Activated CD8-positive, alpha-beta memory T cell treated with anti-CD3 and anti-CD28 coated beads, Interleukin-2, amount 50 U/mL, for 24 hours (primary cell): ENCODE data around the gene OR10G7.
"Not testable (repeated sequence)": the region's sequence is repeated elsewhere in the genome, so short reads cannot be mapped to it uniquely, and the experiment has no call there.

Experiments used
- DNase-seq: peaks from one replicate; pipeline ENCODE4 v3.0.0-alpha.2; 2020; ENCODE audit errors: extremely low read depth

OR10G7 gene

DNA sequence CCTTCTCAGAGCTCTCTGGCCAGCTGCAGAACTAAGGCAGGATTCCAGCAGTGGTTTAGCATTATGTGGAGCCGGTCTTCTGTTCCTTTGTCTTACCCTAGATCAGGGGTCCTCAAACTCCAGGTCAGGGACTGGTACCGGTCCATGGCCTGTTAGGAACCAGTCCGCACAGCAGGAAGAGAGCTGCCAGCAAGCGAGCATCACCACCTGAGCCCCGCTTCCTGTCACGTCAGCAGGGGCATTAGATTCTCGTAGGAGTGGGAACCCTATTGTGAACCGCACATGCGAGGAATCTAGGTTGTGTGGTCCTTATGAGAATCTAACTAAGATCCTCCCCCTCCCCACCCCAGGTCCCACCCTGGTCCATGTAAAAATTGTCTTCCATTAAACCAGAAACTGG, 1.6 kb downstream of the OR10G7 start:
- no peak for DNase-seq

DNA sequence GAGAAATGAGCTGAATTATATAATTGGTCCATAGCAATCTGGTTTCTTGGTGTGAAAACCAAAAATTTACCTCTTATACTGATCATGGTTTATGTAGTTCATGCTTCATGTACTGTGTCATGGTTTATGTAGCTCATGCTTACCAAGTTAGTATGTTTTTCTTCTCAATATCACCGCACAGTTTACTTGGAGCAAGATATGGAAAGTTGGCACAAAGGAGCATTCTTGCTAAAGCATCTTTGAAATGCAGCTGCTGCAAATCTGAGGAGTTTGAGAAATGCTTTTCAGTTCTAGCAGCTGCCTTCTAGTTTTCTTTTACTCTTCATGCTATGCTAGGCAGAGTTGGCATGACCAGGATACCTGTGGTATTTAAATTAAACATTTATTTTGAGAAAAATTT, 4.5 kb downstream of the OR10G7 start:
- DNase-seq = no peak

DNA sequence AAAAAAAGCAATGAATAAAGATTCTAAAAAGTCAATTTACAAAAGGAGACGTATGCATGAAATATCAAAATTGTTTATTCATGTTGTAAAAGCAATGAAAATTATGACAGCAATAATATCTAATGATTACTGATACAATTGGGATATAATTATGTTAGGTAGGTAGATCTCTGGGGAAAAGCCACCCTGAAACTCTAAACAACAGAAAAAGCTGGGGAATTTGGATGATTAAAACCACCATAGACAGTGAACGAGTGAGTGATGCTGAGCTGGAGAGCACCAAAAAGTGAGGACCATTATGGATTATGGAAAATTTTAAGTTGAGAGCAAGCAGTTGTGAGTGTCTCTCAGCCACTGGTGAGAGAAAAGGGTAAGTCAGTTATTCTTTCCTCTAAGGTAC, 14.6 kb downstream of the OR10G7 start, which contains the start of gene OR10G8:
Gene OR10G8, plus strand, starts transcription at position 301 of the 400 bp plus-strand sequence. CDS start 2,825 bp downstream, outside the sequence.
- no peak for DNase-seq

DNA sequence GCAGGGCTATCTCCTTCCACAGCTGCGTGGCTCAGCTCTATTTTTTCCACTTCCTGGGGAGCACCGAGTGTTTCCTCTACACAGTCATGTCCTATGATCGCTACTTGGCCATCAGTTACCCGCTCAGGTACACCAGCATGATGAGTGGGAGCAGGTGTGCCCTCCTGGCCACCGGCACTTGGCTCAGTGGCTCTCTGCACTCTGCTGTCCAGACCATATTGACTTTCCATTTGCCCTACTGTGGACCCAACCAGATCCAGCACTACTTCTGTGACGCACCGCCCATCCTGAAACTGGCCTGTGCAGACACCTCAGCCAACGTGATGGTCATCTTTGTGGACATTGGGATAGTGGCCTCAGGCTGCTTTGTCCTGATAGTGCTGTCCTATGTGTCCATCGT, 25.3 kb downstream of the OR10G7 start:
- DNase-seq = not testable (repeated sequence)

DNA sequence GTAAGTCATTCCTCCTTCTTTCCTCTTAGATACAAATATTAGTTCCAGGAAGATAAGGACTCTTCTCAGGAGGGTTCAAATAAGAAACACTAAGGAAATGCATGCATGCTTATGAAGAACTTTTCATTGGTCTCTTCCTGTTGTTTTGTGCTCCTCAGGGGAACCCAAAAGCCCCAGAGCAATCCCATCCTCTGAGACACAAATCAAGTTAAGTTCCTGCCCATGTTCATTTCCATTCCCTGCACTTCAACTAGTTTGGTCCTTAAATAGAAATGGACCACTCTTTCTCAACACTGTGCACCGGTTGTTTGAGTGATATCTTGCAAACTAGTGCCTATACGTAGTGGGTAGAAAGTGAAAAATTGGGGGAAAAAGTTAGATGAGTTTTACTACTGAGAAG, 28.4 kb downstream of the OR10G7 start, which contains the start of gene OR10G4:
Gene OR10G4, plus strand, starts transcription at position 301 of the 400 bp plus-strand sequence. CDS start 2,578 bp downstream, outside the sequence.
- DNase-seq = no peak

DNA sequence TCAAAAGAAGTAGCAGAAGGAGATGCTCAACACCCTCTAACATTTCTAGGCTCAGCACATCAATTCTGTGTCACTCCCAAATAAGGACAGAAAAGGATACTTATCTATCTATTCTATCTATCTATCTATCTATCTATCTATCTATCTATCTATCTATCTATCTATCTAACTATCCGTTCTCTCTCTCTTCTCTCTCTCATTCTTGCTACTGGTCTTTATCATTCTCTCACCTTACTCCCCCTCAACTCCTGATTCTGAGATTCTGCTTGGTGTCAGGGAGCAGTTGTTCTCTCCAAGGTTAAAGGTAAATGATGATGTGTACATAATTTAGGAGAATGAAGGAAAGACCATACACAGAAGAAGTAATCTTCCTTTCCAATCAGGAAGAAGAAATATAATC, 46.0 kb downstream of the OR10G7 start, which contains the start of gene OR10G6:
Gene OR10G6, minus strand, starts transcription at position 43 of the 400 bp plus-strand sequence. Its CDS starts 0 bp downstream, at position 43.
- DNase-seq = no peak
